Stimulated activated CD4-positive, alpha-beta T cell treated with anti-CD3 and anti-CD28 coated beads, Interleukin-15, amount 100 ng/mL, for 48 hours (primary cell): ENCODE results near the gene ST3GAL5.
"Not testable (repeated sequence)": the region's sequence is repeated elsewhere in the genome, so short reads cannot be mapped to it uniquely, and the experiment has no call there.

Experiments
- DNase-seq, 2 donors: peaks; one replicate each; pipeline ENCODE4 v3.0.0-alpha.2; 2020; ENCODE audit warnings: low read depth in 2 of 2

ST3GAL5 gene

DNA sequence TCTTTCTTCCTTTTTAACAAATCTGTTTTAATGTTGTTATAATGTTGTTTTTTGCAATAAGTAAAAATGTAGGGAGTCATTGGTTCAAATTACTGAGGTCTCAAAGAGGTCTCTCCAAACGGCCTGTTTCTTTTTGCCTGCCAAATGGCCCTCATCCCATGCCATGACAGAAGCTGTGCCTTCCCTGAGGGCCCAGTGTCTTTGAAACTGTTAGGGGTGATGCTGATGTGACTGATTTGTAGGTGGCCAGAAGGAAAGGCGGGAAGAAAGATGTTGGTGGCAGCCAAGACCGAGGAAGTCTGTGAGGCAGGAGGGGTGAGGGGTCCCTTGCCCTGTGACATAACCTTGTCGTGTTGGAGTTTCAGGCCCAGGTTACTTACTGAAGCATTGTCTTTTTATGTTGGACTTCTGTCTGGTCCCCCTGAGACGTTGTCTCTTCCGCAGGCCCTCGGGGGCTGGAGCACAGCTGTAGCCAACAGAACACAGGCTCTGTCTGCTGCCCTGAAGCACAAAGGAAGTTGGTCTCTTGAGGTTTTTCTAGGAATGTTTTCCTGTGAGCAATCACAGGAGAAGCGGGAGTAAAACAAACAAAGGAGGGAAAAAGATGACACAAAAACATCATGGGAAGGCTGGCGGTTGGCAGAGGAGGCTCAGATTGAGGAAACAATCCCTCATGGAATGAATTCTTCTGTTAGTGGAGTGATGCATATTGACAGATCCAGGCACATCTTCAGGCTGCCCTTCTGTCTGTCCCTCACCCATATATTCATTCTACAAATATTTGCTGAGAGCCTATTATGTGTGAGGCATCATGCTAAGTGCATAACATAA, 4.9 kb upstream of the ST3GAL5 start:
- no peak for DNase-seq

- DNase-seq = no peak
These were observed 3.6 kb upstream of the ST3GAL5 start for GRCh38 chr2:85892216-85892944.

DNA sequence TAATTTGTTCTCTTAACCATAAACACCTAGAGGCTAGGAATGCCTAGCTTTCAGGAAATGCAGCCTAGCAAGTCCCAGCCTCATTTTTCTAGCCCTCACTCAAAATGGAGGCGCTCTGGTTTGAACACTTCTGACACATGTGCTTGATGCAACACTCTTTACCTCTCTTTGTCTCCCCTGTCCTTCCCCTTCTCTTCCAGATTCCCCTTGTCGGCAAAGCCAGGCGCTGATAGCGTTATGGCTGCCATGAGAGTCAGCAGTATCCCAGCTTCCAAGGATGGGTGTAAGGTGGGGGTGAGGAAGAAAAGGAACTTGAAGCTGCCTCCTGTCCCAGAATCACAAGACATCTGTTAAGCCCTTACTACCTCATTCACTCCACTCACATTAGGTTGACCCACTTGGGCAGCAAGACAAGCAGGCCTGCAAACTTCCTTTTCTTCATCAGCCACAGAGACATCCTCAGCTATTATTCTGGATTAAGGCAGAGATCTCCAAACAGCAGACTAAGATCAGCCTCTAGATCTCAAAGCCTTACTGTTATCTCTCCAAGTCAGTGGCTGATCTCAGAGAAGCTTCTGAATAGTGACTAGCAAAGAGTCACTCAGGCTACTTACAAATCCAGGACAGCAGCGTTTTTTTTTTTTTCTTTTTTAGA, 1.9 kb upstream of the ST3GAL5 start:
- no peak for DNase-seq

- no peak for DNase-seq
These were observed 964 bp upstream of the ST3GAL5 start for GRCh38 chr2:85889627-85890281.

GRCh38 chr2:85888020-85888683, 638 bp downstream of the ST3GAL5 start:
- no peak for DNase-seq

GRCh38 chr2:85887566-85888019, 1.2 kb downstream of the ST3GAL5 start:
- DNase-seq = peak in 1 of 2 donors; percentile 33

GRCh38 chr2:85886590-85886989, 2.2 kb downstream of the ST3GAL5 start:
- peak; percentile 55 for DNase-seq

DNA sequence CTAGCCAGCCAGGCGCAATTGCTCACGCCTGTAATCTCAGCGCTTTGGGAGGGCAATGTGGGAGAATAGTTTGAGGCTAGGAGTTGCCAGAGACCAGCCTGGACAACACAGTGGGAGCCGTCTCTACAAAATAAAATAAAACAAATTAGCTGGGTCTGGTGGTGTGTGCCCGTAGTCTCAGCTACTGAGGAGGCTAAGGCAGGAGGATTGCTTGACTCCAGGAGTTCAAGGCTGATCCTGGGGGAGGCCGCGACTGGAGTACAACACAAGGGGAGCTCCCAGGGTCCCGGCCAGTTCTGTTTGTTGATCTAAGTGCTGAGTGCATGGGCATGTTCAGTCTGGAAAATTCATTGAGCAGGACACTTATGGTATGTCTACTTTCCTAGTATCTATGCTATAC, 2.6 kb downstream of the ST3GAL5 start:
- no peak for DNase-seq

GRCh38 chr2:85881781-85882180, 7.0 kb downstream of the ST3GAL5 start:
- not testable (repeated sequence) for DNase-seq

- DNase-seq = not testable (repeated sequence)
These were observed 8.0 kb downstream of the ST3GAL5 start for GRCh38 chr2:85880716-85881328.

DNA sequence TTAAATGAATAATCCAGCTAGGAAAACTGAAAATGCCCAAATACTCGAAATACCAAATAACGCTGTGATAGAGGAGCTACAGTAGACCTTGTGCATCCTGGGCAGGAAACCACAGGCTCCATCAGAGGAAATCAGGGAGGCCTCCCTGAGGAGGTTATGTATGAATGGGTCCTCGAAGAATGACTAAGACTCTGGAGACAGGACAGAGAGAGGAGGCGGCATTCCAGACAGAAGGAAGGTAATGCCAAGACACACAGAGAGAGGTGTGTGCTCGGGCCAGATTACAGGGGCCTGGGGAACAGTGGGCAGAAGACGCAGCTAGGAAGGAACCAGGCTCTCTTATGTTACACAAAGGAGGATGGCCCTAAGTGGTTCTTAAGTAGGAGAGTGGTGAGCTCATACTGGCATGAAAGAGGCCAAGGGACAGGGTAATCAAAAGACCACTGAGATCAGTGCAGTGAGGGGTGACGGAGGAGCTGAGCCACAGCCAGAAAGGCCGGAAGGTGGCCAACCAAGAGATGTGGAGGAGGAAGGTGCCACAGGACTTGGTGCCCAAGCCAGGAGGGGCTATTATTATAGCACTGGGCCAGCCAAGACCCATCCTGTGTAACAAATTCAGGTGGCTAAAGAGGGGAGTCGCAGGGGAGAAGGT, 9.9 kb downstream of the ST3GAL5 start:
- DNase-seq = no peak

DNA sequence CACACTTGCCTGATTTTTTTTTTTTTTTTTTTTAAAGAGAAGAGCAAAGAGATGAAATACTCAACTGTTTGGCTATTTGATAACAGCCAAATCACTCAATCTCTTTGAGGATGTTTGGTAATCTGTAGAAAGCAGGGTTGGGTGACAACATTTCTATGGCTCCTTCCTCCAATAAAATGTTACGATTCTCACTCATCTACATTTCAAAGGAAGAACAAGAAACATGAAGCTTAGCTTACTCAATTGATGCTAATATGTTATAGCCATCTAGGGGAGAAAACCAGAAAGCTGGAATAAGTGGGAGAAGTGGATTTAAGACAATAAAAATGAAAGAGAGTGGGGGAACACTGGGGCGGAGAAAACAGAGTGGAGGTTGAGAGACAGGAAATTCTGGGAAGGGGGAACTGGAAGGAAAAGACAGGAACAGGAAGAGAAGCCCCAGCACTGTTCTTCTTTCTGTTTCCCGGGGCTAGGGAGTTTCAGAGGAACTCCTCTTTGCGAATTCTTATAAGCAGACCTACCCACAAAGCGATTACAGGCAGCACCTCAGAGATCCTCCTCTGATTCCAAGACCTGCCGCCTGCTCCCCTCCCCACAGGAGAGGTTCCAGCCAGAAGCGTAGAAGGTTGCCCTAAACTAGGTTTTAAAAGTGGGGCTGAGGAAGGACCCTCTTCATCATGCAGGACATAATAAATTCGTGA, 13.3 kb downstream of the ST3GAL5 start:
- DNase-seq = no peak

DNA sequence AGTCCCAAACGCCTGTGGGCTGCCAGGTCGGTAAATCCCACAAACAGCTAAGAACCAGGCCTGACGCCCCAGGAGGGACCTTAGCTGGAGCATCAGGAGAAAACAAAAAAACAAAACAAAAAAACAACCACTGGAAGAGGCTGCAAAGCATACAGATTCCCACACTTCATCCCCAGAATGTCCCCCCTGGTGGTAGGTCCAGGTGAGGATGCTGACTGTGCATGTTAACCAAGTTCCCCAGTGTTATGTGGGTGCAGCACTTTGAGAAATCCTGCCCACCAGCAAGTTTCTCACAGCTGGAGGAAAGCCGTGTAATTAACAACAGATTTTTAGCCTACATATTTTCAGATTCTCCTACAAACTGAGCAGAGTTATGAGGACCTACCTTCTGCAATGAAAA, 15.1 kb downstream of the ST3GAL5 start:
- DNase-seq = no peak

DNA sequence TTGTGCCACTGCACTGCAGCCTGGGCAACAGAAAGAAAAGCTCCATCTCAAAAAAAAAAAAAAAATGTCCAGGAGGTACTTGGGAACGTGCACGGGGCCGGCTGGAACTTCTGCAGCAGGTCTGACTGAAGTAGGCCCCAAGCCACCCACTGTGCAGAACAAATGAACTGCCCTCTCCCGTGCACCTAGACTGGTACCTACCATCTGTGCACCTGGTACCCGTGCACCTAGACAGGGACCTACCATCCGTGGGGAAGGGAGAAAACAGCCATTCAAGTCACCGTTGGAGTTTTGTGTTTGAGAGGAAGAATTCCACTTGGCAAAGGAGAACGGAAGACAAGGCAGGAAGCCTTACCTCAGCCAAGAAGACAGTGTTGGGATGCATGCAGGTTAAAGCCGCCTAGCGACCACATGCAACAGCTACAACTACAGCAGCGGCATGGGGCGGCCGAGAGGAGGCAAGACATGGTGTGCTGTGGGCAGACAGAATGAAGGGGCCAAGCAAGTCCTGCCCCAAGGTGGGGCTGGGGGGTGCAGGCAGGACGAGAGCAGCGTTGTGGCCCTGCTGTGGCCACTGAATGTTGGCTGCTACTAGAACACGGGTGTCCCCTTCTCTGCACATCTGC, 16.1 kb downstream of the ST3GAL5 start:
- DNase-seq = no peak

DNA sequence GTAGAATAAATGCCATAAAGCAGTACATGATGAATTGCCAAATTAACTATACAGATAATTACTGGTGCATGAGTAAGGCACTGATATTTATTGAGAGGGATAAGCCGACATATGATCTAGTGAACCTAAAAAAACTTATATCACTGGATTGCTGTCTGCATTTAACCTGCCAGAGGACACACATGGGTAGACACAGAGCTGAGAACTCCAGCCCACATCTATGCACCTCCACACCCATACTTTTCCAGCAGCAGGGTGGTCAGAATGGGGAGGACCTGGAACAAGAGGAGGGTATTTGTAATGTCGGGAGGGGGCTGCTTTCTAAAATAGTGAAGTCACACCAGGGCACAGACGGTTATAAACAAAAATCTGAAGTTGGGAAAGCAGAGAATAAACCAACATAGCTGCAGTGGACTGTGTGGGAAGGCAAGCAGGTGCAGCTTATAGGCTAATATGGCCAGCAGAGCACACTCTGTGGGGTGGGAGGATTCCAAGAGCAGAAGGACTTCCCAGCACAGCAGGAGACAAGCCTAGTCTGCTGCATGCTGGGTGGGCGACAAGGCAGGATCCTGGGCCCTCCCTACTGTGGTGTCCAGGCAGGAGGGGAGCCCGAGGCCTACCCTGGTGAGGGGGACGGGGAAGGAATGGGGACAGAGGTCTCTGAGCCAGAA, 17.2 kb downstream of the ST3GAL5 start:
- DNase-seq = no peak

DNA sequence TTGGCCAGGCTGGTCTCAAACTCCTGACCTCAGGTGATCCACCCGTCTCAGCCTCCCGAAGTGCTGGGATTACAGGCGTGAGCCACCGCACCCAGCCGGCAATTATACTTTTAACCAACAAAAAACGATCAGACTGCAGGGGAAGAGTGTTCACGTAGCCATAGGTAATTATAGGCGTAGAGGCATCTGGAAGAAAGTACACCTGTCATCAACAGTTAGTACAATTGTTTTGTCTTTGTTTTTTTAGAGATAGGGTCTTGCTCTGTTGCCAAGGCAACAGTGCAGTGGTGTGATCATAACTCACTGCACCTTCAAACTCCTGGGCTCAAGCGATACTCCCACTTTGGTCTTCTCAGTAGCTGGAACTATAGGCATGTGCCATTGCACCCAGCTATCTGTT, 20.0 kb downstream of the ST3GAL5 start:
- no peak for DNase-seq

DNA sequence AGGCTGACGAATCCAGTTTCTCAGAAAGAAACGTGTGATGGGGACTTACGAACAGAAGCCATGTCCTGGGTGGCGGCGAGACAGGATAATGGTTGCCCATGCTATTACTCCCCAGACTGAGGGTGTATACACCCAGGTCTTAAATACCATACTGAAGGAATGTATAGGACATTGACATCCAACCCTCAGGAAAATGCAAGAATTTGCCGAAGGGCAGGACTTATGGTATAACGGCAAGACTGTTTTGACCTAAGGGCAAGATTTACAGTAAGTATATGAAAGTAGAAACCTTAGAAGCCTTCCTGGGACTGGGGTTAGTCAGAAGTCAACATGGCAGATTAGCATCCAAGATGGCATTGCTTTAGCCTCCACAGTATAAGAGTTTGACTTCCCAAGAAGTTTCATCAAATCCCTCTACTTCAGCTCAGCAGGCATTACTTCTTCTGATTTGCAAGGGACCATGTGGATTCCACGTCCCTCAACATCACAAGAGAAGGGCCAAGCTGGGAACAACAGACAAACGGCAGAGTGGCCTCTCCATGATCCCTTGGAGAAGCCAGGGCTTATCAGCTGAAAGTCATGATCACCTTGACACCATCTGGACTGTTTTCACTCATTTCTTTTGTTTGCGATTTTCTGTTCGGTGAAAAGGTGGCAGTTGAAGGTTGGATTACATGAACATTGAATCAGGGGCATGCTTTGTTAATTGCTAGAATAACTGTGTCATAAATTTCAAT, 21.1 kb downstream of the ST3GAL5 start:
- no peak for DNase-seq

DNA sequence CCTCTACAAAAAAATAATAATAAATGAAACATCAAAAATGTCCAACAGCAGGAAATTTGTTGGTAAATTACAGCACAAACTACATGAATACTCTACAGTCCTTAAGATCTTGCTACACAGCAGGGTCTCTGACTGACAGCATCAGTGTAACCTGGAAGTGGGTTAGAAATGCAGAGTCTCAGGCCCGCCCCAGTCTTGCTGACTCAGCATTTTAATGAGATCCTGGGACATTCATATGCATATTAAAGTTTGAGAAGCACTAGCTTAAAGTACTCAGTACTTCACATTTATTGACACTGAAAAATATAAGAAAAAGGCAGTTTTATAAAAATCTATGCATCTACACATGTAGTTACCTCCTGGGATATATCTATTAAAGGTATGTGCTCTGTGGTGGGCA, 21.7 kb downstream of the ST3GAL5 start:
- DNase-seq = no peak
